Bronchial epithelial cell (primary cell): ENCODE measurements around the gene MASP1. TPM values are rescaled to one million over a fixed set of nuclear protein-coding genes. Genes with fewer than 3 reads are reported as not detected.

Source experiments
- DNase-seq: peaks from one replicate; pipeline ENCODE4 v3.0.0-alpha.2; 2010; ENCODE audit warnings: low read depth
- FAIRE-seq: peaks from 2 replicates; lab custom pipeline; 2011; peaks lifted over from hg19 to GRCh38; lab: Jason Lieb, UNC
- H3K27me3 ChIP-seq: 2 replicates; pipeline ENCODE4 v1.5.1; 2011; ENCODE audit warnings: low read length; ENCODE audit not compliant: control insufficient read depth, insufficient read depth
- H3K36me3 ChIP-seq: 2 replicates; pipeline ENCODE4 v1.5.1; 2011; ENCODE audit warnings: low read length; ENCODE audit not compliant: control insufficient read depth, insufficient read depth
- H3K4me3 ChIP-seq: 2 replicates; pipeline ENCODE4 v1.5.1; 2011; ENCODE audit warnings: mild to moderate bottlenecking, low read depth, low read length, control low read depth
- CTCF ChIP-seq: IDR thresholded peaks from 2 replicates; pipeline ENCODE4 v1.5.1; 2011; ENCODE audit warnings: mild to moderate bottlenecking, moderate library complexity, low read length, control low read depth, inconsistent platforms; ENCODE audit not compliant: insufficient read depth, severe bottlenecking
- total RNA-seq: library from RNA; depleted of rRNA; stranded (reverse); fragments of >200 nt; gene quantifications from 2 replicates; pipeline ENCODE4 v1.2.1, GENCODE V29; 2014

The MASP1 gene
- total RNA-seq, 1 donor from 2014 or later = 3.9 TPM

DNA sequence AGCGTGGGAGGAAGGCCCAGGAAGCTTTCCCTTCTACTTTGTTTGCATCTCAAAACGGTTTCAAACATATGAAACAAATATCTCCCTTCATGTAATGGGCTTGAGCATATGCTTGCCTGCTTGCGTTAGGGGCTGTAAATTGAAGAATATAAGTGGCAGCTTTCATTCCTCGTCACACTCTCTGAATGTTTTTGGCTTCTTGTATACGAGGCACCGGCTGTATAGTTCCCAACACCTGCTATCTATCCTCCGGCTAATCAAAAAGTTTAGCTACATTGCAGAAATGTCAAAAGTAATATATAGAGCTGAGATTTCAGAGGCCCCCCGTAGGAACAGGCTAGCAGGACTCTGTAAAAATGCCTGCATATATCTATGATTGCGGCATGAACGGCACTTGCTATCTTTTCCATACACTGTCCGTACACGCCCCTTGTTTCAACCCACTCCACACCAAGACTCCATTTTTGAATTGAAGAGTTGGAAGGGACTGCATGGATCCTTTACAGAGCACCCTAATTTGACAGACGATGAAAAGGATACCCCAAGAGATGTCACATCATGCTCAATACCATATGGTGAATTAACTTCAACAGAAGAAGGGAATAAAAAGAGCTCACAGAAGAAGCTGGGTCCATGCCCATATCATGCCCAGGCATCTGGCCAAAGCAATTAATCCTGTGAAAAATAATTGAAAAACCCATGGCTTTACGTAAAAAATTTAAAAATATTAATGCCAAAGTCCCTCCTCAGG lies 2.5 kb downstream of the MASP1 start:
- H3K27me3 ChIP-seq = peaks cover 13% of the 10 kb centered on the region
- no peak for DNase-seq
- no peaks in the 10 kb centered on the region for H3K36me3 ChIP-seq
- no peak for TF ChIP-seq CTCF
- H3K4me3 ChIP-seq = no peak overlapping the region
- FAIRE-seq = no peak

DNA sequence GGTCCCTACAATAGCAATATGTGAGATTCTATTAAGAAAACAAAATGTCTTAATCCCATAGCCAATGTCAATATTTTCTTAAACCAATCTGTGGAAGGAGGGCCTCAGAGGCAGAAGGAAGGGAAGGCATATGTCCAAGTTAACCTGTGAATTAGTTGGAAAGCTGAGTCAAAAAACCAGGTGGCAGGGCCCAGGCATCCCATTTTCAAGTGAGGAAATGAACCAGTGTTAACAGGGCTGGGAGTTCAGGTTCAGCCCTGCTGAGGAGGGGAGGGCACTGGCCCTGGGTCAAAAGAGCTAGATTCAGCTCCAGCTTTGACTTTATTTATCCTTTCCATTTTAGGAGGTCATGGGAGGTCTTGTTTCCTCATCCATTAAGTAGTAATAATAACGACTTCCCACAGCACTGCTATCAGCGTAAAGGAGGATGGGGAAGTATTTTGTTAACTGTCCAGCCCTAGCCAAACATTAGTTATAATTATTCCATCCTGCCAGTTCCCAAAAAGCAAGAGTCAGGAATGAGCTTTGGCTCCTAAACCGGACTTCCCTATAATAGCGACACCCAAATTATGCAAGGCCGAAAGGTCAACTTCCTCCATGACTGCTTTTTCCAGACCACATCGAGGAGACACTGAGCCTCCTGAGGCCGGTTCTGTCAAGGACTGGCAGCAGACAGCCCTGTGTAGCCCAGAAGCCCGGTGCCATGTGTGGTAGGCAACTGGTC lies 3.2 kb downstream of the MASP1 start:
- FAIRE-seq = no peak
- no peaks in the 10 kb centered on the region for H3K36me3 ChIP-seq

DNA sequence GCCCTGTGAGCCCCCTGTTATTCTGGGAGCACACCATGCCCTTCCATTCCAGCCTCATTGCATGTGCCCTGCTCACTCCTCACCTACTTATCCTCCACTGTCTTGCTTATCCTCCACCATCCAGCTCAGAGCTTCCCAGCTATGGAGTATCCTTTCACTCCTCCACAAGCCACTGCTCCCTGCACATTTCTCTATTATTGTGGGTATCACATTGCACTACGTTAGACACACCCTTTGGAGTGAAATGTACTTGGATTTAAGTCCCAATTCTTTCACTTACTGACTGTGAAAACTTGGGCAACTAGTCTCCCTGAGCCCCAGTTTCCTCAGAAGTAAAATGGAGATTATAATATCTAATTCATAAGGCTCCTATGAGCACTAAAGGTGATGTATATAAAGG lies 4.3 kb downstream of the MASP1 start:
- no peak for TF ChIP-seq CTCF
- FAIRE-seq (no peak), DNase-seq (no peak)
- Histone ChIP-seq H3K27me3 (peaks cover 10% of the 10 kb centered on the region), H3K36me3 (no peaks in the 10 kb centered on the region), H3K4me3 (no peak overlapping the region)

More for the DNA sequence above, 3.2 kb downstream of the MASP1 start:
- Histone ChIP-seq H3K4me3 (no peak overlapping the region), H3K27me3 (peaks cover 10% of the 10 kb centered on the region)
- no peak for DNase-seq
- TF ChIP-seq CTCF = no peak

DNA sequence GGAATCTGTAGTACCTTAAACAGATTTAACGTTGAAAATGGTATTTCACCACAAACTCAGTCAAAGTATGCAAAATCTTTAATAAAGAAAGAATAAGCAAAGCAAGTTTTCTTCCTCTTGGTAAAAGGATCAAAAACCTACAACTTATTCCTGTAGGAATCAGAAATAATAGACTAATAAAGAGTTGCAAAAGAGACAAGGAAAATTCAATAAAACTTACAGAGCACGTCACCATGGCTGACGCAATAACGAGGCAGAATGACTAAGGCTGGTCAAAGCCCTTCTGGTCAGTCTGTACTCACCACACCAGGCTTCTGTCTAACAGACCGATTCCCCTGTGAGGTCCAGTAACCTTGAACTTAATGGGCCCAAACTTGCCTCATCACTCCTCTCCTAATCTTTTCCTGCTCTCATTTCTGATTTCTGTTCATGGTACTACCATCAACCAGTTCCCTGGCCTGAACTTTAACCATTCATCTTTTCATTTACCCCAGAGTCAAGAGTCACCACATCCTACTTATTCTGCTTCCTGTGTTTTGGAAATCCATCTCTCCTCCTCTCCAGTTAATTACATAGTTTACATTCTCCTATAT lies 5.0 kb downstream of the MASP1 start:
- Histone ChIP-seq H3K27me3 (peaks cover 9% of the 10 kb centered on the region), H3K4me3 (no peak overlapping the region), H3K36me3 (no peaks in the 10 kb centered on the region)
- FAIRE-seq (no peak), DNase-seq (no peak)
- TF ChIP-seq CTCF = no peak

- no peak overlapping the region for H3K4me3 ChIP-seq
- DNase-seq (no peak), FAIRE-seq (no peak)
- no peak for TF ChIP-seq CTCF
- no peaks in the 10 kb centered on the region for H3K36me3 ChIP-seq
- H3K27me3 ChIP-seq = no peaks in the 10 kb centered on the region
Observed at GRCh38 chr3:187281191-187281714, 10.3 kb downstream of the MASP1 start.
